ENCODE results near the gene TENM3. TPM values are rescaled to one million over a fixed set of nuclear protein-coding genes. Genes with fewer than 3 reads are reported as not detected.

The TENM3 gene
- polyA plus RNA-seq, 1 experiment: 54.9 TPM

- Histone ChIP-seq H3K4me3 (ENCODE audit: low read depth, low read length) (no peak overlapping the region), H3K27me3 (ENCODE audit: control insufficient read depth, insufficient read depth, low read length) (no peaks in the 10 kb centered on the region), H3K9me3 (ENCODE audit: control insufficient read depth, insufficient read depth, low read length) (no peaks in the 10 kb centered on the region), H3K27ac (ENCODE audit: low read depth, low read length) (no peak overlapping the region)
- POLR2A ChIA-PET: no interaction called here
- TF ChIP-seq CTCF (IDR thresholded peaks at IDR 0.05; ENCODE audit: low read depth, low read length): no peak
- DNase-seq (ENCODE audit: low read depth, low spot score): no peak
- CTCF ChIA-PET: interaction anchor here (0.9 kb wide), 1 partner anchor 229 kb away, joined by 3 read pairs; no protein-coding TSS in a partner anchor
Observed at GRCh38 chr4:182577411-182577810, 334.2 kb downstream of the TENM3 start.

GRCh38 chr4:182578402-182578801 lies 335.2 kb downstream of the TENM3 start:
- no peak overlapping the region for H3K27ac ChIP-seq (ENCODE audit: low read depth, low read length)
- no peak for TF ChIP-seq CTCF (IDR thresholded peaks at IDR 0.05; ENCODE audit: low read depth, low read length)
- H3K4me3 ChIP-seq (ENCODE audit: low read depth, low read length): no peak overlapping the region
- no peaks in the 10 kb centered on the region for H3K27me3 ChIP-seq (ENCODE audit: control insufficient read depth, insufficient read depth, low read length)
- ChIA-PET POLR2A (interaction anchor here (0.8 kb wide), 1 partner anchor 26 kb away, joined by 3 read pairs; no protein-coding TSS in a partner anchor), CTCF (interaction anchor here (0.6 kb wide), 1 partner anchor 227 kb away, joined by 4 read pairs; no protein-coding TSS in a partner anchor)
- H3K9me3 ChIP-seq (ENCODE audit: control insufficient read depth, insufficient read depth, low read length): no peaks in the 10 kb centered on the region
- peak; percentile 37 for DNase-seq (ENCODE audit: low read depth, low spot score)

GRCh38 chr4:182582245-182582644 lies 339.0 kb downstream of the TENM3 start:
- POLR2A ChIA-PET: no interaction called here
- H3K27me3 ChIP-seq (ENCODE audit: control insufficient read depth, insufficient read depth, low read length): no peaks in the 10 kb centered on the region
- H3K9me3 ChIP-seq (ENCODE audit: control insufficient read depth, insufficient read depth, low read length): no peaks in the 10 kb centered on the region
- CTCF ChIA-PET: interaction anchor here (0.5 kb wide), 1 partner anchor 224 kb away, joined by 3 read pairs; no protein-coding TSS in a partner anchor
- H3K27ac ChIP-seq (ENCODE audit: low read depth, low read length): no peak overlapping the region
- no peak overlapping the region for H3K4me3 ChIP-seq (ENCODE audit: low read depth, low read length)
- no peak for TF ChIP-seq CTCF (IDR thresholded peaks at IDR 0.05; ENCODE audit: low read depth, low read length)
- no peak for DNase-seq (ENCODE audit: low read depth, low spot score)

GRCh38 chr4:182583703-182584415 lies 340.7 kb downstream of the TENM3 start:
- DNase-seq (ENCODE audit: low read depth, low spot score): no peak
- POLR2A ChIA-PET: no interaction called here
- CTCF ChIA-PET: no interaction called here

More at GRCh38 chr4:182583703-182584415, 340.7 kb downstream of the TENM3 start:
- Histone ChIP-seq H3K27ac (ENCODE audit: low read depth, low read length) (no peak overlapping the region), H3K4me3 (ENCODE audit: low read depth, low read length) (no peak overlapping the region), H3K9me3 (ENCODE audit: control insufficient read depth, insufficient read depth, low read length) (no peaks in the 10 kb centered on the region), H3K27me3 (ENCODE audit: control insufficient read depth, insufficient read depth, low read length) (no peaks in the 10 kb centered on the region)
- TF ChIP-seq CTCF (IDR thresholded peaks at IDR 0.05; ENCODE audit: low read depth, low read length): no peak
